Right renal cortex interstitium (tissue), 3 donors: Measurements from ENCODE around the gene PRPF18. TPM values are rescaled to one million over a fixed set of nuclear protein-coding genes. Genes with fewer than 3 reads are reported as not detected.

Experiments
- DNase-seq, 3 donors: peaks; one replicate each; pipeline ENCODE4 v3.0.0-alpha.2; 2013; ENCODE audit warnings: low read depth in 3 of 3, low spot score in 2 of 3
- polyA plus RNA-seq, 3 donors: library from polyadenylated mRNA; unstranded; fragments of 120-200 nt; gene quantifications; one replicate each; pipeline ENCODE4 v1.2.1, GENCODE V29; 2013; ENCODE audit not compliant: insufficient read length in 3 of 3

PRPF18 gene
- polyA plus RNA-seq, 3 donors, result 27.6 to 32.9 (median 30.7) TPM

- DNase-seq, result no peak
These were observed 50.6 kb downstream of the PRPF18 start for GRCh38 chr10:13637303-13637856.

- DNase-seq, result no peak
These were observed 51.1 kb downstream of the PRPF18 start for GRCh38 chr10:13637894-13638293.

- DNase-seq, result no peak
These were observed 55.5 kb downstream of the PRPF18 start for GRCh38 chr10:13642293-13642692.

- no peak for DNase-seq
These were observed 56.3 kb downstream of the PRPF18 start for GRCh38 chr10:13643016-13643415.

GRCh38 chr10:13644866-13645265 lies 58.1 kb downstream of the PRPF18 start:
- DNase-seq, result no peak

GRCh38 chr10:13648425-13648824 lies 61.7 kb downstream of the PRPF18 start:
- no peak for DNase-seq

GRCh38 chr10:13649844-13650520 lies 63.2 kb downstream of the PRPF18 start:
- no peak for DNase-seq

GRCh38 chr10:13650961-13651360 lies 64.2 kb downstream of the PRPF18 start:
- DNase-seq, result no peak

GRCh38 chr10:13651969-13652720 lies 65.4 kb downstream of the PRPF18 start:
- no peak for DNase-seq

- no peak for DNase-seq
These were observed 66.1 kb downstream of the PRPF18 start for GRCh38 chr10:13652860-13653259.

GRCh38 chr10:13654118-13654830 lies 67.5 kb downstream of the PRPF18 start:
- no peak for DNase-seq

- DNase-seq, result no peak
These were observed 68.1 kb downstream of the PRPF18 start for GRCh38 chr10:13654846-13655245.

GRCh38 chr10:13656337-13657100 lies 69.8 kb downstream of the PRPF18 start:
- no peak for DNase-seq

- DNase-seq, result no peak
These were observed 70.4 kb downstream of the PRPF18 start for GRCh38 chr10:13657101-13657680.

GRCh38 chr10:13658264-13658663 lies 71.5 kb downstream of the PRPF18 start:
- no peak for DNase-seq

- no peak for DNase-seq
These were observed 72.3 kb downstream of the PRPF18 start for GRCh38 chr10:13658871-13659685.

- DNase-seq, result no peak
These were observed 73.3 kb downstream of the PRPF18 start for GRCh38 chr10:13659887-13660550.

GRCh38 chr10:13660551-13660920 lies 73.8 kb downstream of the PRPF18 start:
- DNase-seq, result no peak

GRCh38 chr10:13661256-13661655 lies 74.5 kb downstream of the PRPF18 start:
- DNase-seq, result no peak
